GM12878 (cell line): ENCODE results near the gene UTS2R. TPM values are rescaled to one million over a fixed set of nuclear protein-coding genes. Genes with fewer than 3 reads are reported as not detected.

Experiments
- ATAC-seq: fragments of 200-7000 bp; cut with Tn5 transposase; 3 replicates; pipeline ENCODE4 v1.9.1; 2020; ENCODE audit warnings: mild to moderate bottlenecking, moderate library complexity
- BruUV-seq: library from RNA; stranded (reverse); fragments of 400-500 nt; replicated peaks from 2 replicates; lab custom pipeline; 2021; lab: Mats Ljungman, UMichigan
- CTCF ChIA-PET: fragments of 300-600 bp; sonication (Branson Sonifier 250); formaldehyde crosslinking; extraction: SDS; loops from one replicate; lab custom pipeline; 2021; ENCODE audit warnings: inconsistent platforms; lab: Yijun Ruan, JAX
- POLR2A ChIA-PET: fragments of 350-600 bp; formaldehyde crosslinking; extraction: SDS; loops from one replicate; lab custom pipeline; 2021; ENCODE audit warnings: inconsistent platforms; lab: Charles Lee
- RAD21 ChIA-PET: fragments of 300-600 bp; sonication (Branson Sonifier 250); formaldehyde crosslinking; loops from one replicate; lab custom pipeline; 2023; ENCODE audit warnings: antibody characterized with exemption; ENCODE audit not compliant: unreplicated experiment; lab: Charles Lee
- SMC1A ChIA-PET: fragments of 300-600 bp; sonication (Branson Sonifier 250); formaldehyde crosslinking; loops from one replicate; lab custom pipeline; 2023; ENCODE audit not compliant: unreplicated experiment, uncharacterized antibody; lab: Charles Lee
- DNase-seq: peaks from one replicate; pipeline ENCODE4 v3.0.0-alpha.2; 2011; ENCODE audit warnings: low read depth, low spot score
- FAIRE-seq: peaks from 3 replicates; lab custom pipeline; 2011; peaks lifted over from hg19 to GRCh38; lab: Jason Lieb, UNC
- H2AFZ ChIP-seq: 2 replicates; pipeline ENCODE4 v1.6.0; 2011; ENCODE audit warnings: low read depth, low read length, control low read depth; ENCODE audit not compliant: control insufficient read depth
- H3K27ac ChIP-seq: 2 replicates; pipeline ENCODE4 v1.5.1; 2011; ENCODE audit warnings: control low read depth; ENCODE audit not compliant: control insufficient read depth, insufficient read depth
- H3K27me3 ChIP-seq, 2 experiments: replicated peaks in 1 of 2; 2 replicates each; pipeline versions ENCODE4 v1.6.0 to v1.6.1; 2011; ENCODE audit warnings: low read length in 1 of 2; ENCODE audit not compliant: control insufficient read depth in 2 of 2, insufficient read depth in 2 of 2
- H3K36me3 ChIP-seq, 2 experiments: 2 replicates each; pipeline ENCODE4 v1.5.1; 2011; ENCODE audit warnings: low read length in 1 of 2; ENCODE audit not compliant: control insufficient read depth in 2 of 2, insufficient read depth in 2 of 2
- H3K4me1 ChIP-seq: 2 replicates; pipeline ENCODE4 v1.6.1; 2011; ENCODE audit warnings: mild to moderate bottlenecking, low read length, moderate library complexity, mixed read lengths; ENCODE audit not compliant: control insufficient read depth, insufficient read depth
- H3K4me2 ChIP-seq: 2 replicates; pipeline ENCODE4 v1.6.0; 2011; ENCODE audit warnings: control low read depth; ENCODE audit not compliant: control insufficient read depth, insufficient read depth
- H3K4me3 ChIP-seq: fragments of 200-600 bp; sonication (generic); 2 replicates; pipeline ENCODE4 v1.5.1; 2016
- H3K79me2 ChIP-seq: 2 replicates; pipeline ENCODE4 v1.6.0; 2011; ENCODE audit warnings: low read length; ENCODE audit not compliant: control insufficient read depth, insufficient read depth
- H3K9ac ChIP-seq: 2 replicates; pipeline ENCODE4 v1.8.0; 2011; ENCODE audit warnings: low read length, control low read depth, mixed read lengths; ENCODE audit not compliant: control insufficient read depth, insufficient read depth
- H3K9me3 ChIP-seq: replicated peaks from 3 replicates; pipeline ENCODE4 v1.5.1; 2011; ENCODE audit warnings: mild to moderate bottlenecking, low read length; ENCODE audit not compliant: control insufficient read depth, insufficient read depth
- H4K20me1 ChIP-seq: 2 replicates; pipeline ENCODE4 v1.6.0; 2011; ENCODE audit not compliant: control insufficient read depth, insufficient read depth
- RFX5 ChIP-seq: IDR thresholded peaks from 2 replicates; pipeline ENCODE4 v1.6.1; 2011; ENCODE audit warnings: low read depth, low read length, improper control_type of control experiment
- ZSCAN29 ChIP-seq: fragments of 450-650 bp; IDR thresholded peaks from 2 replicates; pipeline ENCODE4 v1.6.1; 2017; ENCODE audit warnings: mild to moderate bottlenecking, moderate library complexity
- WGBS: methylation state at CpG from one replicate; pipeline ENCODE4 v1.1.6; 2016; ENCODE audit warnings: low lambda C conversion rate; ENCODE audit not compliant: insufficient replicate concordance, insufficient coverage; ENCODE audit errors: missing lambda C conversion rate; 5-methylcytosine and 5-hydroxymethylcytosine counted together
- in situ Hi-C: fragments of 300-500 bp; cut with MboI; formaldehyde crosslinking; loops from 9 replicates; pipeline ENCODE4 v1.14.3; 2018; ENCODE audit warnings: mixed read lengths
- intact Hi-C: fragments of 100-400 bp; cut with micrococcal nuclease; formaldehyde crosslinking; loops from one replicate; pipeline ENCODE4 v1.14.2; 2022; ENCODE audit not compliant: unreplicated experiment
- polyA plus RNA-seq, 11 experiments: library from polyadenylated mRNA; depleted of rRNA in 4 of 11; unstranded in 6 of 11; stranded (reverse) in 5 of 11; fragments of >200 nt; fragmentation: Nextera tagmentation in 4 of 11; fragmentation: Illumina TruSeq in 1 of 11; extraction: Ambion mirVana in 4 of 11; extraction: Trizol in 1 of 11; gene quantifications; 1 replicate in 1 of 11; 2 replicates in 10 of 11; pipeline versions ENCODE4 v1.2.1 to v1.2.3, GENCODE V29; 2011 to 2016; ENCODE audit warnings: inconsistent platforms in 2 of 11, missing spikeins in 2 of 11, low read depth in 1 of 11
- total RNA-seq, 4 experiments: library from RNA; depleted of rRNA in 3 of 4; stranded (reverse); fragments of >200 nt in 3 of 4; fragmentation: Illumina TruSeq in 1 of 4; extraction: Trizol in 1 of 4; gene quantifications; 2 replicates each; pipeline versions ENCODE4 v1.2.1 to v1.2.3, GENCODE V29; 2013 to 2021
- TF ChIP-seq, protein P1 (sequence below): IDR thresholded peaks from 2 replicates; pipeline ENCODE4 v1.6.1; 2012; ENCODE audit warnings: improper control_type of control experiment, low read depth, low read length; ENCODE audit not compliant: insufficient replicate concordance
- TF ChIP-seq, protein P2 (sequence below): fragments of 450-650 bp; IDR thresholded peaks from 2 replicates; pipeline ENCODE4 v1.6.1; 2014; ENCODE audit warnings: mild to moderate bottlenecking
- TF ChIP-seq, protein P3 (sequence below), 3 experiments: IDR thresholded peaks in 2 of 3; conservative IDR thresholded peaks in 1 of 3; 2 replicates each; pipeline ENCODE4 v1.5.1; 2011; ENCODE audit warnings: low read depth in 3 of 3, low read length in 3 of 3, mild to moderate bottlenecking in 3 of 3, control low read depth in 2 of 3, moderate library complexity in 2 of 3, inconsistent platforms in 1 of 3, mixed read lengths in 1 of 3; ENCODE audit not compliant: control insufficient read depth in 2 of 3, insufficient read depth in 1 of 3; ENCODE audit errors: extremely low read depth in 1 of 3
- TF ChIP-seq, protein P4 (sequence below): fragments of 450-650 bp; conservative IDR thresholded peaks from 2 replicates; pipeline ENCODE4 v1.6.1; 2017; ENCODE audit warnings: mild to moderate bottlenecking, moderate library complexity

The UTS2R gene
- total and polyA plus RNA-seq, 10 of the 15 experiments (the other 5 are each of a cell fraction or from before 2014, with no cell fraction given): 0.04 to 0.36 (median 0.11) TPM; not detected in 6

DNA sequence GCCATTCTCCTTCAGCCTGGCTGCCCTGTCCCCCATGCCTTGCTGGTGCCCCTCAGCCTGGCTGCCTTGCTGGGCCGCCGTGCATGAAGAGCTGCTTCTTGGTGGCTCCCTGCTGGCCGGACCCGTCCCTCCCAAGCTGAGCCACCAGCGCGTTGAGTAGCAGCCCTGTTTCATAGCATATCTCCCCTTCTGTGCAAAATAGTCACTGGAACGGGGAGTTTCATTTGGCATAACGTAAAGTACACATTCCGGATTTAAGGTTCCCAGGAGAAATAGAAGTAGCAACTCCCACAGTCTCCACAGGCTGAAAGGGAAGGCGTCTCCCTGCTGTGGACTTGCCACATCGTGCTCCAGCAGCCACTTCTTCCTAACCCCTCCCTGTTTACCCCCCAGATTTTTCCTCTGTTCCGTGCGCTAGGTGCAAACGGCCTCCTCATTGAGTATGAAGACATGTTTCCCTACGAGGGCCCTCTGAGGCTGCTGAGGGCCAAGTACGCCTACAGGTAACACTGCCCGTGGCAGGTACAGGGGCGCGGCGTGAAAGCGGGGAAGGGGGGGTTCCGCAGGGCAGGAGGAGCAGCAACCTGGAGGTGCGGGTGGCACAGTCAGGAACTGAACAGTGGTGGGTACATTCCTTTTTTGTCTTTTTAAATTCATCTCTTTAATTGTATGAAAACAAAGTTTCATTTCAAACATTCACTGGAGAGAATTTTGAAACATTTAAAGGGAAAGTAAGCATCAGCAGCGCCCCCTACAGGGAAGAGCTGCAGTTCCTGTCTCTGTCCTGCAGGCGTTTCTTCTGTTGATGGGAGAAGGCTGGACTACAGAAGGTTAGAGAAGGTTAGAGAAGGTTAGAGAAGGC is 52.7 kb downstream of the UTS2R start (continued):
- TF ChIP-seq, protein P1, sequence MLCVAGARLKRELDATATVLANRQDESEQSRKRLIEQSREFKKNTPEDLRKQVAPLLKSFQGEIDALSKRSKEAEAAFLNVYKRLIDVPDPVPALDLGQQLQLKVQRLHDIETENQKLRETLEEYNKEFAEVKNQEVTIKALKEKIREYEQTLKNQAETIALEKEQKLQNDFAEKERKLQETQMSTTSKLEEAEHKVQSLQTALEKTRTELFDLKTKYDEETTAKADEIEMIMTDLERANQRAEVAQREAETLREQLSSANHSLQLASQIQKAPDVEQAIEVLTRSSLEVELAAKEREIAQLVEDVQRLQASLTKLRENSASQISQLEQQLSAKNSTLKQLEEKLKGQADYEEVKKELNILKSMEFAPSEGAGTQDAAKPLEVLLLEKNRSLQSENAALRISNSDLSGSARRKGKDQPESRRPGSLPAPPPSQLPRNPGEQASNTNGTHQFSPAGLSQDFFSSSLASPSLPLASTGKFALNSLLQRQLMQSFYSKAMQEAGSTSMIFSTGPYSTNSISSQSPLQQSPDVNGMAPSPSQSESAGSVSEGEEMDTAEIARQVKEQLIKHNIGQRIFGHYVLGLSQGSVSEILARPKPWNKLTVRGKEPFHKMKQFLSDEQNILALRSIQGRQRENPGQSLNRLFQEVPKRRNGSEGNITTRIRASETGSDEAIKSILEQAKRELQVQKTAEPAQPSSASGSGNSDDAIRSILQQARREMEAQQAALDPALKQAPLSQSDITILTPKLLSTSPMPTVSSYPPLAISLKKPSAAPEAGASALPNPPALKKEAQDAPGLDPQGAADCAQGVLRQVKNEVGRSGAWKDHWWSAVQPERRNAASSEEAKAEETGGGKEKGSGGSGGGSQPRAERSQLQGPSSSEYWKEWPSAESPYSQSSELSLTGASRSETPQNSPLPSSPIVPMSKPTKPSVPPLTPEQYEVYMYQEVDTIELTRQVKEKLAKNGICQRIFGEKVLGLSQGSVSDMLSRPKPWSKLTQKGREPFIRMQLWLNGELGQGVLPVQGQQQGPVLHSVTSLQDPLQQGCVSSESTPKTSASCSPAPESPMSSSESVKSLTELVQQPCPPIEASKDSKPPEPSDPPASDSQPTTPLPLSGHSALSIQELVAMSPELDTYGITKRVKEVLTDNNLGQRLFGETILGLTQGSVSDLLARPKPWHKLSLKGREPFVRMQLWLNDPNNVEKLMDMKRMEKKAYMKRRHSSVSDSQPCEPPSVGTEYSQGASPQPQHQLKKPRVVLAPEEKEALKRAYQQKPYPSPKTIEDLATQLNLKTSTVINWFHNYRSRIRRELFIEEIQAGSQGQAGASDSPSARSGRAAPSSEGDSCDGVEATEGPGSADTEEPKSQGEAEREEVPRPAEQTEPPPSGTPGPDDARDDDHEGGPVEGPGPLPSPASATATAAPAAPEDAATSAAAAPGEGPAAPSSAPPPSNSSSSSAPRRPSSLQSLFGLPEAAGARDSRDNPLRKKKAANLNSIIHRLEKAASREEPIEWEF: no peak
- TF ChIP-seq, protein P2, sequence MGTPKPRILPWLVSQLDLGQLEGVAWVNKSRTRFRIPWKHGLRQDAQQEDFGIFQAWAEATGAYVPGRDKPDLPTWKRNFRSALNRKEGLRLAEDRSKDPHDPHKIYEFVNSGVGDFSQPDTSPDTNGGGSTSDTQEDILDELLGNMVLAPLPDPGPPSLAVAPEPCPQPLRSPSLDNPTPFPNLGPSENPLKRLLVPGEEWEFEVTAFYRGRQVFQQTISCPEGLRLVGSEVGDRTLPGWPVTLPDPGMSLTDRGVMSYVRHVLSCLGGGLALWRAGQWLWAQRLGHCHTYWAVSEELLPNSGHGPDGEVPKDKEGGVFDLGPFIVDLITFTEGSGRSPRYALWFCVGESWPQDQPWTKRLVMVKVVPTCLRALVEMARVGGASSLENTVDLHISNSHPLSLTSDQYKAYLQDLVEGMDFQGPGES: no peak
- TF ChIP-seq RFX5: no peak

DNA sequence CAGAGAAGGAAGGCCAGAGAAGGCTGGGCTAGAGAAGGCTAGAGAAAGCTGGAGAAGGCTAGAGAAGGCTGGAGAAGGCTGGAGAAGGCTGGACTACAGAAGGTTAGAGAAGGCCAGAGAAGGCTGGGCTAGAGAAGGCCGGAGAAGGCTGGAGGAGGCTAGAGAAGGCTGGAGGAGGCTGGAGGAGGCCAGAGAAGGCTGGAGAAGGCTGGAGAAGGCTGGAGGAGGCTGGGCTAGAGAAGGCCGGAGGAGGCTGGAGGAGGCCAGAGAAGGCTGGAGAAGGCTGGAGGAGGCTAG is 53.2 kb downstream of the UTS2R start:
- no peaks in the 10 kb centered on the region for H4K20me1 ChIP-seq
- in situ Hi-C loops: no loop called here
- TF ChIP-seq, protein P3, sequence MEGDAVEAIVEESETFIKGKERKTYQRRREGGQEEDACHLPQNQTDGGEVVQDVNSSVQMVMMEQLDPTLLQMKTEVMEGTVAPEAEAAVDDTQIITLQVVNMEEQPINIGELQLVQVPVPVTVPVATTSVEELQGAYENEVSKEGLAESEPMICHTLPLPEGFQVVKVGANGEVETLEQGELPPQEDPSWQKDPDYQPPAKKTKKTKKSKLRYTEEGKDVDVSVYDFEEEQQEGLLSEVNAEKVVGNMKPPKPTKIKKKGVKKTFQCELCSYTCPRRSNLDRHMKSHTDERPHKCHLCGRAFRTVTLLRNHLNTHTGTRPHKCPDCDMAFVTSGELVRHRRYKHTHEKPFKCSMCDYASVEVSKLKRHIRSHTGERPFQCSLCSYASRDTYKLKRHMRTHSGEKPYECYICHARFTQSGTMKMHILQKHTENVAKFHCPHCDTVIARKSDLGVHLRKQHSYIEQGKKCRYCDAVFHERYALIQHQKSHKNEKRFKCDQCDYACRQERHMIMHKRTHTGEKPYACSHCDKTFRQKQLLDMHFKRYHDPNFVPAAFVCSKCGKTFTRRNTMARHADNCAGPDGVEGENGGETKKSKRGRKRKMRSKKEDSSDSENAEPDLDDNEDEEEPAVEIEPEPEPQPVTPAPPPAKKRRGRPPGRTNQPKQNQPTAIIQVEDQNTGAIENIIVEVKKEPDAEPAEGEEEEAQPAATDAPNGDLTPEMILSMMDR (IDR thresholded peaks at IDR 0.05 in 2 of 3, conservative IDR thresholded peaks at IDR 0.05 in 1 of 3; ENCODE audit: control insufficient read depth in 2 of 3, extremely low read depth in 1 of 3, insufficient read depth in 1 of 3, low read depth in 3 of 3, low read length in 3 of 3): peak in 1 of 3 experiments; percentile 1; a peak in 1 of 6 replicates
- TF ChIP-seq, protein P4, sequence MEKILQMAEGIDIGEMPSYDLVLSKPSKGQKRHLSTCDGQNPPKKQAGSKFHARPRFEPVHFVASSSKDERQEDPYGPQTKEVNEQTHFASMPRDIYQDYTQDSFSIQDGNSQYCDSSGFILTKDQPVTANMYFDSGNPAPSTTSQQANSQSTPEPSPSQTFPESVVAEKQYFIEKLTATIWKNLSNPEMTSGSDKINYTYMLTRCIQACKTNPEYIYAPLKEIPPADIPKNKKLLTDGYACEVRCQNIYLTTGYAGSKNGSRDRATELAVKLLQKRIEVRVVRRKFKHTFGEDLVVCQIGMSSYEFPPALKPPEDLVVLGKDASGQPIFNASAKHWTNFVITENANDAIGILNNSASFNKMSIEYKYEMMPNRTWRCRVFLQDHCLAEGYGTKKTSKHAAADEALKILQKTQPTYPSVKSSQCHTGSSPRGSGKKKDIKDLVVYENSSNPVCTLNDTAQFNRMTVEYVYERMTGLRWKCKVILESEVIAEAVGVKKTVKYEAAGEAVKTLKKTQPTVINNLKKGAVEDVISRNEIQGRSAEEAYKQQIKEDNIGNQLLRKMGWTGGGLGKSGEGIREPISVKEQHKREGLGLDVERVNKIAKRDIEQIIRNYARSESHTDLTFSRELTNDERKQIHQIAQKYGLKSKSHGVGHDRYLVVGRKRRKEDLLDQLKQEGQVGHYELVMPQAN: no peak
- no peak for TF ChIP-seq ZSCAN29
- TF ChIP-seq, all 136 proteins: peak for 1
- ChIA-PET RAD21 (no interaction called here), CTCF (interaction anchor here (0.6 to 2.8 kb wide), 12 partner anchors 9 to 123 kb away, joined by 3 to 16 read pairs (median 4); partner anchors contain the start of gene SECTM1), POLR2A (no interaction called here), SMC1A (no interaction called here)
- Histone ChIP-seq H3K4me1 (no peaks in the 10 kb centered on the region), H3K27me3 (no peaks in the 10 kb centered on the region), H3K4me3 (no peak overlapping the region), H3K9ac (no peak overlapping the region), H3K79me2 (no peaks in the 10 kb centered on the region), H3K36me3 (no peaks in the 10 kb centered on the region), H3K27ac (no peak overlapping the region), H3K9me3 (no peaks in the 10 kb centered on the region; the same call in 2 of the 3 replicates), H2AFZ (no peak overlapping the region), H3K4me2 (no peak overlapping the region)
- 100% methylated on average over 1 of the region's 2 CpGs for WGBS
- no peak for FAIRE-seq
- BruUV-seq: no TSS peak
- intact Hi-C loops: no loop called here
- no peak for DNase-seq
- no peak for ATAC-seq
